OCI-LY7 (cell line): ENCODE measurements around the gene ABHD8.

Experiments
- EZH2phosphoT487 ChIP-seq: fragments of 200-600 bp; sonication (generic); IDR thresholded peaks from 2 replicates; pipeline ENCODE4 v1.6.1; 2018; ENCODE audit warnings: low read depth, borderline replicate concordance, mild to moderate bottlenecking, mixed run types, antibody characterized with exemption, low read length, moderate library complexity, mixed read lengths
- TF ChIP-seq, protein P1 (sequence below): fragments of 200-600 bp; sonication (generic); conservative IDR thresholded peaks from 2 replicates; pipeline ENCODE4 v1.5.1; 2014; ENCODE audit warnings: mild to moderate bottlenecking, antibody characterized with exemption, low read length, moderate library complexity, mixed read lengths

DNA sequence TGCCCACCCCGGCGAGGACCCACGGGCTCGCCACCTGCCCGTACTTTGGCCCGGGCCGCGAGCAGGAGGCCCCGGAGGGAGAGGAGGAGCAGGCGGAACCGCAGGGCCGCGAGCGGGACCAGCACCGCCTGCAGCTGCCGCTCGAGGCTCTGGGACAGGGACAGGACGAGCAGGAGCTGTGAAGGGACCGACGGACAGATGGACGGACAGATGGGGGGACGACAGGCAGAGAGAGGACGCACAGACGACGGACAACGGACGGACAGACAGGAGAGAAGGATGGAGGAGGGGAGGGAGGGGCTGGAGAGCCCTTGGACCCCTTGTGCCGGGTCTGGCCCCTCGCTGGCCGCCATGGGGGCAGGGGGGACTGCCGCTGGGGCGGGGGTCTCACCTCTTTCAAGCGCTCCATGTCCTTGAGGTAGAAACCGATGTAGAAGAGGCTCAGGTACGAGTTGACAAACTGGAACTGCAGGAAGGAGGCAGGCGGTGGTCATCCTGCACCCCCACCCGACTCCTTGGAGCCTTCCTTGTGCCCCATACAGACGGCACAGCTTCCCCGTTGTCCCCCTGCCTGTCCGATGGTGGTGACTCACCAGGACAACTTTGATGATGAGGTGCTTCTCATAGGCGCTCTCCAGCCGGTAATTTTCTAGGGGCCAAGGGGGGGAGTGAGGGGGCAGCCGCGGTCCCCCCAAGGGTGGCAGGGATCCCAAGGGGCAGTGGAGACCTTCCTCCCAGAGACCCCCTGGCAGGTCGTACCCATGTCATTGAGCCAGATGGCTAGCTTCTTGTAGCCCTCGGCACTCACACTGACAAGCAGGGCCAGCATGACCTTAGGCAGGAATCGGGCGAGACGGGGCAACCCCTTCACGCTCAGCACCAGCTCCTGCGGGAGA, 26.4 kb upstream of the ABHD8 start:
- TF ChIP-seq, protein P1, sequence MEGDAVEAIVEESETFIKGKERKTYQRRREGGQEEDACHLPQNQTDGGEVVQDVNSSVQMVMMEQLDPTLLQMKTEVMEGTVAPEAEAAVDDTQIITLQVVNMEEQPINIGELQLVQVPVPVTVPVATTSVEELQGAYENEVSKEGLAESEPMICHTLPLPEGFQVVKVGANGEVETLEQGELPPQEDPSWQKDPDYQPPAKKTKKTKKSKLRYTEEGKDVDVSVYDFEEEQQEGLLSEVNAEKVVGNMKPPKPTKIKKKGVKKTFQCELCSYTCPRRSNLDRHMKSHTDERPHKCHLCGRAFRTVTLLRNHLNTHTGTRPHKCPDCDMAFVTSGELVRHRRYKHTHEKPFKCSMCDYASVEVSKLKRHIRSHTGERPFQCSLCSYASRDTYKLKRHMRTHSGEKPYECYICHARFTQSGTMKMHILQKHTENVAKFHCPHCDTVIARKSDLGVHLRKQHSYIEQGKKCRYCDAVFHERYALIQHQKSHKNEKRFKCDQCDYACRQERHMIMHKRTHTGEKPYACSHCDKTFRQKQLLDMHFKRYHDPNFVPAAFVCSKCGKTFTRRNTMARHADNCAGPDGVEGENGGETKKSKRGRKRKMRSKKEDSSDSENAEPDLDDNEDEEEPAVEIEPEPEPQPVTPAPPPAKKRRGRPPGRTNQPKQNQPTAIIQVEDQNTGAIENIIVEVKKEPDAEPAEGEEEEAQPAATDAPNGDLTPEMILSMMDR: no peak
- no peak for TF ChIP-seq EZH2phosphoT487
